Measurements from ENCODE around the gene RBM12. TPM values are rescaled to one million over a fixed set of nuclear protein-coding genes. Genes with fewer than 3 reads are reported as not detected.

The RBM12 gene
- total RNA-seq, 2 donors from 2014 or later = 44.6 to 62.7 TPM

GRCh38 chr20:35629427-35630145 lies 35.1 kb downstream of the RBM12 start:
- no peak for DNase-seq
- intact Hi-C loops (cut with DNase I) = no loop called here
- ATAC-seq = peak in 1 of 2 donors; percentile 34

DNA sequence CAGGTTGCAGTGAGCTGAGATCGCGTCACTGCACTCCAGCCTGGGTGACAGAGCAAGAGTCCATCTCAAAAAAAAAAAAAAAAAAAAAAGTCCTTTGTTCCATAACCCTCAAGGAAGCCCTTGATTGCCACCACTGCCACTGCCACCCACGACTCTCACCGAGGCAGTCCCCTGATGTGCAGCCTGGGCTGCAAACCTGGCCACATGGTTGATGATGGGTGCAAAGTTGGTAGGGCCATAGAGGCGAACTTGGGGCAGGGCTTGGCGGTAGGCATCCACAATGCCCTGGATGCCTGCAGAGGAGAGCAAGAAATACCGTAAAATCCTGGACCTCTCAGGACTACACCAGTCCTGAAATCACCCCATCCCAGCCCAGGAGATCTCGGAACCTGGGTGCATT lies 37.6 kb downstream of the RBM12 start:
- ATAC-seq (no peak), DNase-seq (no peak)
- intact Hi-C loops (cut with DNase I) = no loop called here

GRCh38 chr20:35626386-35627001 lies 38.2 kb downstream of the RBM12 start:
- DNase-seq (no peak), ATAC-seq (no peak)
- intact Hi-C loops (cut with DNase I) = no loop called here

GRCh38 chr20:35625584-35626385 lies 38.9 kb downstream of the RBM12 start:
- ATAC-seq (no peak), DNase-seq (no peak)
- intact Hi-C loops (cut with DNase I) = no loop called here

GRCh38 chr20:35621560-35621946 lies 43.1 kb downstream of the RBM12 start:
- ATAC-seq = no peak
- intact Hi-C loops (cut with DNase I) = no loop called here
- DNase-seq = no peak

DNA sequence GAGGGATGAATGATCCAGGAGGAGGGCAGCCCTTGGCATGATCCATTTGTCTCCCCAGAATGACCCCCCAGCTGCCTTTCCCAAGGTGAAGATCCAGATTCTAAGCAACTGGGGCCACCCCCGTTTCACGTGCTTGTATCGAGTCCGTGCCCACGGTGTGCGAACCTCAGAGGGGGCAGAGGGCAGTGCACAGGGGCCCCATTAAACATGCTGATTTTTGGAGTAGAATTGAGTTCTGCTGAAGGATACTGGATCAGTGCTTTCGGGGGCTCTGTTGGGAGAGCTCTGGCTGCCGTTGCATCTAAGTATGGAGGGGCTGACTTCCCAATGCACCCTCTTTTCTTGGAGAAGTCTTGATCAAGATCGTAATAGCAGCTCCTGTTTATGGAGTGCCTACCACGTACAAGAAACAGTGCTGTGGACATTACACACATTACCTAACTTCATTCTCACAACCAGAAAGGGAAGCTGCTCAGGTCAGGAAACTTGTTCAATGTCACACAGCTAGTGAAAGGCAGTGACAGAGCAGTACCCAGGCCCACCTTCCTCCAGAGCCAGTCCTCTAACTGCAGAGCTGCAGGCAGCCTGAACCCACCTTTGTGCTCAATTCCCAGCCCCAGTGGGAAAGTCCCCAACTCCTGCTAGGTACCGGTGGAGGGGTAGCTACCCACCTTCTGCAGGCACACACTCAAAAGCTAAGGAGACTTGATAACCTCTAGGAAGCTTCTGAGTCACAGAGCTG lies 43.7 kb downstream of the RBM12 start:
- no peak for ATAC-seq
- intact Hi-C loops (cut with DNase I) = no loop called here
- DNase-seq = no peak

DNA sequence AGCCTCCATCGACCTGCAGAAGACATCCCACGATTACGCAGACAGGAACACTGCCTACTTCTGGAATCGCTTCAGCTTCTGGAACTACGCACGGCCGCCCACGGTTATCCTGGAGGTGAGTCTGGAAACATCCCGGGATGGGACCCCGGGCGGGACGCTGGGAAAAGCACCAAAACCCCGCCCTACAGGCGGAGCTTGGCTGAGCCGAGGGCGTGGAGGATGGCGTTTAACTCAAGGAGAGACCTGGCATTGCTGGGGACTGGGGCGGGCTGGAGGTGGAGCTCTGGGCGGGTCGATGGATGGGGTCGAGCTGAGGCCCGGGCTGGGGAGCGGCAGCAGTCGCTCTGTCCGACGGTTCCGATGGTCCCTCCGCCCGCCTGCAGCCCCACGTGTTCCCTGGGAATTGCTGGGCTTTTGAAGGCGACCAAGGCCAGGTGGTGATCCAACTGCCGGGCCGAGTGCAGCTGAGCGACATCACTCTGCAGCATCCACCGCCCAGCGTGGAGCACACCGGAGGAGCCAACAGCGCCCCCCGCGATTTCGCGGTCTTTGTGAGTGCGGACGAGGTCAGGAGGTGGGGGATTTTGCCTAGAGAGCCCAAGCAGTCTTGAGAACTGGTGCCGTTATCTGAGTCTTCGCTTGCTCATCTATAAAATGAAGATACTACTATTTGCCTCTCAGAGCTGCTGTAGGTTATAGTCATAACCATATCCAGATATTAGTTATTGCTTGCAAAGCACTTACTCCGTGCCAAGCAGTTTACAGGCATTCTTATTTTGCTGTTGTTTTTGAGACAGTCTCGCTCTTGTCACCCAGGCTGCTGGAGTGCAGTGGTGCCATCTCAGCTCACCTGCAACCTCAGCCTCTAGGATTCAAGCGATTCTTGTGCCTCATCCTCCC lies 45.3 kb downstream of the RBM12 start:
- intact Hi-C loops (cut with DNase I) = loop anchor here in 1 of 2 donors (5.0 kb wide), 2 partner anchors 43 to 77 kb away; partner anchors contain the start of genes CPNE1, ERGIC3 and RBM12
- DNase-seq (peak; percentile 88), ATAC-seq (peak; percentile 21 to 52)

- DNase-seq = no peak
- intact Hi-C loops (cut with DNase I) = loop anchor here in 1 of 2 donors (5.0 kb wide), 2 partner anchors 44 to 76 kb away; partner anchors contain the start of genes CPNE1, ERGIC3 and RBM12
- no peak for ATAC-seq
These were observed 46.2 kb downstream of the RBM12 start for GRCh38 chr20:35618263-35619131.

- intact Hi-C loops (cut with DNase I) = loop anchor here in 1 of 2 donors (5.0 kb wide), 2 partner anchors 45 to 75 kb away; partner anchors contain the start of genes CPNE1, ERGIC3 and RBM12
- DNase-seq = peak; percentile 71
- ATAC-seq = peak in 1 of 2 donors; percentile 4
These were observed 47.1 kb downstream of the RBM12 start for GRCh38 chr20:35617397-35618262.

GRCh38 chr20:35616465-35617396 lies 48.0 kb downstream of the RBM12 start:
- DNase-seq (peak; percentile 93), ATAC-seq (peak; percentile 56 to 77)
- intact Hi-C loops (cut with DNase I) = loop anchor here in 1 of 2 donors (5.0 kb wide), 2 partner anchors 46 to 74 kb away; partner anchors contain the start of genes CPNE1, ERGIC3 and RBM12

DNA sequence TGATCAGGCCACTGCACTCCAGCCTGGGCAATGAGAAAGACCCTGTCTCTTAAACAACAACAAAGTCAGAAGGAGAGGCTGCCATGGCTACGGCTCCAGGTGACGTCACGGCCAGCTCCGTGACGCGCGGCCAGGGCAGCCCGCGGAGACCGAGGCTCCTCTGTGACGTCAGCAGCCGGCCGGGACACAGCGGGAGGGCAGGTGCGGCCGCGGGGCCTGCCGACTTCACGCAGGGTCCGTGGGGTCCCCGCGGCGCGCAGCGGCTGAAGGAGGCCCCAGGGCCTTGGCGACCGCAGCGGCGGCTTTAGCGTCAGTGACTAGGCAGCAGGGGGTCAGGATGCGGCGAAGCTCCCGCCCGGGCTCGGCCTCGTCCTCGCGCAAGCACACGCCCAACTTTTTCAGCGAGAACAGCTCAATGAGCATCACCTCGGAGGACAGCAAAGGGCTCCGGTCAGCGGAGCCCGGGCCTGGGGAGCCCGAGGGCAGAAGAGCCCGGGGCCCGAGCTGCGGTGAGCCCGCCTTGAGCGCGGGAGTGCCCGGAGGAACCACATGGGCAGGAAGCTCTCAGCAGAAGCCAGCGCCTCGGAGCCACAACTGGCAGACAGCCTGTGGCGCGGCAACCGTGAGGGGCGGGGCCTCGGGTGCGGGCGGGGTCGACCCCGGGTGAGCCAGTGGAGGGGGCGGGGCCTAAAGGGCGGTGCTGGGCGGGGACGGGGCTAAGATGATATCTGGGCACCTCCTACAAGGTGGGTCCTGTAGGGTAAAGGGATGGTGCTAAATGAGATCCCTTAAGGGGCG lies 48.8 kb downstream of the RBM12 start, which contains the start of gene SPAG4:
SPAG4 (plus strand) TSS at position 163 of the 798 bp plus-strand sequence; CDS start at position 338, 175 bp downstream.
- intact Hi-C loops (cut with DNase I) = loop anchor here in 1 of 2 donors (5.0 kb wide), 2 partner anchors 46 to 74 kb away; partner anchors contain the start of genes CPNE1, ERGIC3 and RBM12
- peak; percentile 92 to 93 for ATAC-seq
- DNase-seq = peak; percentile 99

DNA sequence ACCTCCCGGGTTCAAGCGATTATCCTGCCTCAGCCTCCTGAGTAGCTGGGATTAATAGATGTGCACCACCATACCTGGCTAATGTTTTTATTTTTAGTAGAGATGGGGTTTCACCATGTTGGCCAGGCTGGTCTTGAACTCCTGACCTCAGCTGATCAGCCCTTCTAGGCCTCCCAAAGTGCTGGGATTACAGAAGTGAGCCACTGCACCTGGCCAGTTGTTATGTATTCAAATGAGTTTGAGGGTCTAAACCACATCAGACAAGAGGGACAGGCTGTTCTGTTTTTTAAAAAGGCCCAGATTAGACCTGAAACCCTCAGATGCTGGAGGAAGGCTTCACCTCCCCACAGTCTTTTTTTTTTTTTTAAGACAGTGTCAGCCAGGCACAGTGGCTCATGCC lies 53.2 kb downstream of the RBM12 start:
- ATAC-seq (no peak), DNase-seq (no peak)
- intact Hi-C loops (cut with DNase I) = no loop called here

GRCh38 chr20:35610833-35611427 lies 53.8 kb downstream of the RBM12 start:
- ATAC-seq (no peak), DNase-seq (no peak)
- intact Hi-C loops (cut with DNase I) = no loop called here

Data from left cardiac atrium (tissue), 4 donors.